ENCODE results near the gene SCAMP4. TPM values are rescaled to one million over a fixed set of nuclear protein-coding genes. Genes with fewer than 3 reads are reported as not detected.
A peak's percentile ranks its signal among the peaks of the same experiment; 100 is the strongest.

Gene SCAMP4
- total RNA-seq = 23.9 TPM

GRCh38 chr19:1905110-1905862 lies at the start of gene SCAMP4, which contains the start of gene ADAT3:
SCAMP4 (plus strand) TSS chr19:1905399; CDS start chr19:1915020, 9,621 bp downstream.
ADAT3 (plus strand) TSS chr19:1905399; CDS start chr19:1912048, 6,649 bp downstream.
- peak; percentile 92 for ATAC-seq
- DNase-seq (ENCODE audit: low spot score) = peak; percentile 99

- ATAC-seq = no peak
- DNase-seq (ENCODE audit: low spot score) = no peak
These were observed 49.4 kb upstream of the SCAMP4 start for GRCh38 chr19:1855828-1856255.

GRCh38 chr19:1856345-1856697 lies 48.9 kb upstream of the SCAMP4 start:
- no peak for DNase-seq (ENCODE audit: low spot score)
- ATAC-seq = no peak

GRCh38 chr19:1856698-1857603 lies 48.2 kb upstream of the SCAMP4 start:
- DNase-seq (ENCODE audit: low spot score) = peak; percentile 92
- peak; percentile 70 for ATAC-seq

GRCh38 chr19:1857648-1858326 lies 47.4 kb upstream of the SCAMP4 start:
- DNase-seq (ENCODE audit: low spot score) = no peak
- ATAC-seq = no peak

GRCh38 chr19:1858412-1859081 lies 46.7 kb upstream of the SCAMP4 start:
- no peak for DNase-seq (ENCODE audit: low spot score)
- no peak for ATAC-seq

GRCh38 chr19:1859331-1859781 lies 45.8 kb upstream of the SCAMP4 start:
- DNase-seq (ENCODE audit: low spot score) (no peak), ATAC-seq (no peak)

- peak; percentile 11 for ATAC-seq
- peak; percentile 90 for DNase-seq (ENCODE audit: low spot score)
These were observed 45.0 kb upstream of the SCAMP4 start for GRCh38 chr19:1860042-1860775.

GRCh38 chr19:1860821-1861598 lies 44.2 kb upstream of the SCAMP4 start:
- DNase-seq (ENCODE audit: low spot score) (no peak), ATAC-seq (no peak)

- ATAC-seq (no peak), DNase-seq (ENCODE audit: low spot score) (no peak)
These were observed 43.6 kb upstream of the SCAMP4 start for GRCh38 chr19:1861599-1862031.

GRCh38 chr19:1862068-1862423 lies 43.2 kb upstream of the SCAMP4 start:
- ATAC-seq (no peak), DNase-seq (ENCODE audit: low spot score) (no peak)

GRCh38 chr19:1862424-1863327 lies 42.5 kb upstream of the SCAMP4 start:
- DNase-seq (ENCODE audit: low spot score) (no peak), ATAC-seq (no peak)

- DNase-seq (ENCODE audit: low spot score) = no peak
- no peak for ATAC-seq
These were observed 41.9 kb upstream of the SCAMP4 start, which contains the start of gene KLF16 for GRCh38 chr19:1863328-1863637. KLF16 (minus strand) TSS chr19:1863579; CDS start chr19:1863497, 82 bp downstream.

GRCh38 chr19:1863638-1864479 lies 41.3 kb upstream of the SCAMP4 start:
- ATAC-seq (peak; percentile 75), DNase-seq (ENCODE audit: low spot score) (peak; percentile 95)

GRCh38 chr19:1864480-1865171 lies 40.6 kb upstream of the SCAMP4 start:
- ATAC-seq (peak; percentile 61), DNase-seq (ENCODE audit: low spot score) (peak; percentile 85)

- no peak for ATAC-seq
- no peak for DNase-seq (ENCODE audit: low spot score)
These were observed 39.8 kb upstream of the SCAMP4 start for GRCh38 chr19:1865172-1866010.

All from left lobe of liver (tissue), 2 donors.